ENCODE results near the gene ARHGAP32.

ARHGAP32 gene

GRCh38 chr11:129202646-129203045 lies 10.5 kb upstream of the ARHGAP32 start:
- Histone ChIP-seq H3F3A (ENCODE audit: insufficient read depth) (no peaks in the 10 kb centered on the region), H4K20me1 (ENCODE audit: low read depth, low read length) (no peaks in the 10 kb centered on the region), H3K27ac (ENCODE audit: low read depth, low read length) (no peak overlapping the region), H3K79me2 (ENCODE audit: insufficient read depth, low read length) (no peaks in the 10 kb centered on the region), H3K9ac (ENCODE audit: low read length) (no peak overlapping the region), H3K36me3 (ENCODE audit: low read length) (no peaks in the 10 kb centered on the region), H3K9me2 (replicated peaks; ENCODE audit: insufficient read depth, low read length) (no peaks in the 10 kb centered on the region), H3K4me2 (ENCODE audit: low read depth, low read length, poor library complexity, severe bottlenecking) (no peak overlapping the region), H3K4me3 (ENCODE audit: insufficient read depth, low read length, poor library complexity, severe bottlenecking) (no peak overlapping the region), H3K9me3 (ENCODE audit: insufficient read depth, low read length) (no peaks in the 10 kb centered on the region), H3K27me3 (ENCODE audit: low read length) (no peaks in the 10 kb centered on the region), H2AFZ (ENCODE audit: low read depth, low read length, severe bottlenecking) (no peak overlapping the region)
- TF ChIP-seq CTCF (IDR thresholded peaks at IDR 0.05; ENCODE audit: insufficient read depth, low read length, poor library complexity, severe bottlenecking) (no peak), EZH2phosphoT487 (conservative IDR thresholded peaks at IDR 0.05; ENCODE audit: low read length) (no peak)

- Histone ChIP-seq H3K36me3 (ENCODE audit: low read length) (no peaks in the 10 kb centered on the region), H3K9ac (ENCODE audit: low read length) (no peak overlapping the region), H3K79me2 (ENCODE audit: insufficient read depth, low read length) (no peaks in the 10 kb centered on the region), H3K27ac (ENCODE audit: low read depth, low read length) (no peak overlapping the region), H4K20me1 (ENCODE audit: low read depth, low read length) (no peaks in the 10 kb centered on the region), H3F3A (ENCODE audit: insufficient read depth) (no peaks in the 10 kb centered on the region), H3K4me2 (ENCODE audit: low read depth, low read length, poor library complexity, severe bottlenecking) (no peak overlapping the region), H3K9me2 (replicated peaks; ENCODE audit: insufficient read depth, low read length) (no peaks in the 10 kb centered on the region), H3K27me3 (ENCODE audit: low read length) (no peaks in the 10 kb centered on the region), H3K4me3 (ENCODE audit: insufficient read depth, low read length, poor library complexity, severe bottlenecking) (no peak overlapping the region), H2AFZ (ENCODE audit: low read depth, low read length, severe bottlenecking) (no peak overlapping the region), H3K9me3 (ENCODE audit: insufficient read depth, low read length) (no peaks in the 10 kb centered on the region)
- TF ChIP-seq EZH2phosphoT487 (conservative IDR thresholded peaks at IDR 0.05; ENCODE audit: low read length) (no peak), CTCF (IDR thresholded peaks at IDR 0.05; ENCODE audit: insufficient read depth, low read length, poor library complexity, severe bottlenecking) (no peak)
These were observed 3.6 kb upstream of the ARHGAP32 start for GRCh38 chr11:129195682-129196081.

GRCh38 chr11:129191649-129192048 lies 476 bp downstream of the ARHGAP32 start:
- Histone ChIP-seq H3K9me3 (ENCODE audit: insufficient read depth, low read length) (no peaks in the 10 kb centered on the region), H3K27me3 (ENCODE audit: low read length) (no peaks in the 10 kb centered on the region), H2AFZ (ENCODE audit: low read depth, low read length, severe bottlenecking) (no peak overlapping the region), H3F3A (ENCODE audit: insufficient read depth) (no peaks in the 10 kb centered on the region), H3K4me3 (ENCODE audit: insufficient read depth, low read length, poor library complexity, severe bottlenecking) (no peak overlapping the region), H3K79me2 (ENCODE audit: insufficient read depth, low read length) (no peaks in the 10 kb centered on the region), H3K36me3 (ENCODE audit: low read length) (no peaks in the 10 kb centered on the region), H3K9me2 (replicated peaks; ENCODE audit: insufficient read depth, low read length) (no peaks in the 10 kb centered on the region), H4K20me1 (ENCODE audit: low read depth, low read length) (no peaks in the 10 kb centered on the region), H3K4me2 (ENCODE audit: low read depth, low read length, poor library complexity, severe bottlenecking) (no peak overlapping the region), H3K9ac (ENCODE audit: low read length) (no peak overlapping the region), H3K27ac (ENCODE audit: low read depth, low read length) (no peak overlapping the region)
- TF ChIP-seq EZH2phosphoT487 (conservative IDR thresholded peaks at IDR 0.05; ENCODE audit: low read length) (no peak), CTCF (IDR thresholded peaks at IDR 0.05; ENCODE audit: insufficient read depth, low read length, poor library complexity, severe bottlenecking) (no peak)
